ENCODE results near the gene FBXW9. TPM values are rescaled to one million over a fixed set of nuclear protein-coding genes. Genes with fewer than 3 reads are reported as not detected.

The FBXW9 gene
- total and polyA plus RNA-seq, 2 experiments from 2014 or later = 6.6 to 19.4 TPM

GRCh38 chr19:12689581-12690216, 6.7 kb downstream of the FBXW9 start:
- Histone ChIP-seq H3K4me1 (ENCODE audit: insufficient read depth) (no peaks in the 10 kb centered on the region), H4K20me1 (replicated peaks; ENCODE audit: insufficient read depth) (no peaks in the 10 kb centered on the region), H3K79me2 (replicated peaks; ENCODE audit: insufficient read depth) (no peaks in the 10 kb centered on the region), H3K9me2 (ENCODE audit: insufficient read depth) (no peaks in the 10 kb centered on the region), H2AFZ (no peak overlapping the region), H3K36me3 (ENCODE audit: insufficient read depth) (no peaks in the 10 kb centered on the region), H3K4me2 (no peak overlapping the region), H3F3A (replicated peaks; ENCODE audit: low read depth) (no peaks in the 10 kb centered on the region), H3K27ac (ENCODE audit: low read depth) (no peak overlapping the region), H3K4me3 (no peak overlapping the region), H3K27me3 (ENCODE audit: insufficient read depth) (no peaks in the 10 kb centered on the region)
- Mint-ChIP-seq H3K36me3 (ENCODE audit: low read depth) (no peaks in the 10 kb centered on the region; the same call in 2 of the 3 replicates), H3K9me3 (no peaks in the 10 kb centered on the region), H3K27ac (no peak overlapping the region), H3K27me3 (ENCODE audit: insufficient read depth, low read depth, poor library complexity) (peaks cover 16% of the 10 kb centered on the region), H3K4me3 (no peak overlapping the region), H3K4me1 (no peaks in the 10 kb centered on the region)
- TF ChIP-seq POLR2AphosphoS5 (IDR thresholded peaks at IDR 0.05; ENCODE audit: low read depth) (no peak), CREB1 (CRISPR knock-in tag; IDR thresholded peaks at IDR 0.05; ENCODE audit: low read depth) (no peak), JUNB (IDR thresholded peaks at IDR 0.05; ENCODE audit: unreplicated experiment) (no peak), NANOG (IDR thresholded peaks at IDR 0.05; ENCODE audit: borderline replicate concordance) (no peak), EZH2phosphoT487 (IDR thresholded peaks at IDR 0.05; ENCODE audit: unreplicated experiment) (no peak), ZNF114 (CRISPR knock-in tag; IDR thresholded peaks at IDR 0.05) (no peak), STAT1 (IDR thresholded peaks at IDR 0.05; ENCODE audit: unreplicated experiment) (no peak), EZH2 (IDR thresholded peaks at IDR 0.05; ENCODE audit: low read depth, unreplicated experiment) (no peak), ZNF331 (CRISPR knock-in tag; IDR thresholded peaks at IDR 0.05; ENCODE audit: low read depth) (no peak), REST (IDR thresholded peaks at IDR 0.05; ENCODE audit: unreplicated experiment) (no peak)
- TF ChIP-seq, protein P1, sequence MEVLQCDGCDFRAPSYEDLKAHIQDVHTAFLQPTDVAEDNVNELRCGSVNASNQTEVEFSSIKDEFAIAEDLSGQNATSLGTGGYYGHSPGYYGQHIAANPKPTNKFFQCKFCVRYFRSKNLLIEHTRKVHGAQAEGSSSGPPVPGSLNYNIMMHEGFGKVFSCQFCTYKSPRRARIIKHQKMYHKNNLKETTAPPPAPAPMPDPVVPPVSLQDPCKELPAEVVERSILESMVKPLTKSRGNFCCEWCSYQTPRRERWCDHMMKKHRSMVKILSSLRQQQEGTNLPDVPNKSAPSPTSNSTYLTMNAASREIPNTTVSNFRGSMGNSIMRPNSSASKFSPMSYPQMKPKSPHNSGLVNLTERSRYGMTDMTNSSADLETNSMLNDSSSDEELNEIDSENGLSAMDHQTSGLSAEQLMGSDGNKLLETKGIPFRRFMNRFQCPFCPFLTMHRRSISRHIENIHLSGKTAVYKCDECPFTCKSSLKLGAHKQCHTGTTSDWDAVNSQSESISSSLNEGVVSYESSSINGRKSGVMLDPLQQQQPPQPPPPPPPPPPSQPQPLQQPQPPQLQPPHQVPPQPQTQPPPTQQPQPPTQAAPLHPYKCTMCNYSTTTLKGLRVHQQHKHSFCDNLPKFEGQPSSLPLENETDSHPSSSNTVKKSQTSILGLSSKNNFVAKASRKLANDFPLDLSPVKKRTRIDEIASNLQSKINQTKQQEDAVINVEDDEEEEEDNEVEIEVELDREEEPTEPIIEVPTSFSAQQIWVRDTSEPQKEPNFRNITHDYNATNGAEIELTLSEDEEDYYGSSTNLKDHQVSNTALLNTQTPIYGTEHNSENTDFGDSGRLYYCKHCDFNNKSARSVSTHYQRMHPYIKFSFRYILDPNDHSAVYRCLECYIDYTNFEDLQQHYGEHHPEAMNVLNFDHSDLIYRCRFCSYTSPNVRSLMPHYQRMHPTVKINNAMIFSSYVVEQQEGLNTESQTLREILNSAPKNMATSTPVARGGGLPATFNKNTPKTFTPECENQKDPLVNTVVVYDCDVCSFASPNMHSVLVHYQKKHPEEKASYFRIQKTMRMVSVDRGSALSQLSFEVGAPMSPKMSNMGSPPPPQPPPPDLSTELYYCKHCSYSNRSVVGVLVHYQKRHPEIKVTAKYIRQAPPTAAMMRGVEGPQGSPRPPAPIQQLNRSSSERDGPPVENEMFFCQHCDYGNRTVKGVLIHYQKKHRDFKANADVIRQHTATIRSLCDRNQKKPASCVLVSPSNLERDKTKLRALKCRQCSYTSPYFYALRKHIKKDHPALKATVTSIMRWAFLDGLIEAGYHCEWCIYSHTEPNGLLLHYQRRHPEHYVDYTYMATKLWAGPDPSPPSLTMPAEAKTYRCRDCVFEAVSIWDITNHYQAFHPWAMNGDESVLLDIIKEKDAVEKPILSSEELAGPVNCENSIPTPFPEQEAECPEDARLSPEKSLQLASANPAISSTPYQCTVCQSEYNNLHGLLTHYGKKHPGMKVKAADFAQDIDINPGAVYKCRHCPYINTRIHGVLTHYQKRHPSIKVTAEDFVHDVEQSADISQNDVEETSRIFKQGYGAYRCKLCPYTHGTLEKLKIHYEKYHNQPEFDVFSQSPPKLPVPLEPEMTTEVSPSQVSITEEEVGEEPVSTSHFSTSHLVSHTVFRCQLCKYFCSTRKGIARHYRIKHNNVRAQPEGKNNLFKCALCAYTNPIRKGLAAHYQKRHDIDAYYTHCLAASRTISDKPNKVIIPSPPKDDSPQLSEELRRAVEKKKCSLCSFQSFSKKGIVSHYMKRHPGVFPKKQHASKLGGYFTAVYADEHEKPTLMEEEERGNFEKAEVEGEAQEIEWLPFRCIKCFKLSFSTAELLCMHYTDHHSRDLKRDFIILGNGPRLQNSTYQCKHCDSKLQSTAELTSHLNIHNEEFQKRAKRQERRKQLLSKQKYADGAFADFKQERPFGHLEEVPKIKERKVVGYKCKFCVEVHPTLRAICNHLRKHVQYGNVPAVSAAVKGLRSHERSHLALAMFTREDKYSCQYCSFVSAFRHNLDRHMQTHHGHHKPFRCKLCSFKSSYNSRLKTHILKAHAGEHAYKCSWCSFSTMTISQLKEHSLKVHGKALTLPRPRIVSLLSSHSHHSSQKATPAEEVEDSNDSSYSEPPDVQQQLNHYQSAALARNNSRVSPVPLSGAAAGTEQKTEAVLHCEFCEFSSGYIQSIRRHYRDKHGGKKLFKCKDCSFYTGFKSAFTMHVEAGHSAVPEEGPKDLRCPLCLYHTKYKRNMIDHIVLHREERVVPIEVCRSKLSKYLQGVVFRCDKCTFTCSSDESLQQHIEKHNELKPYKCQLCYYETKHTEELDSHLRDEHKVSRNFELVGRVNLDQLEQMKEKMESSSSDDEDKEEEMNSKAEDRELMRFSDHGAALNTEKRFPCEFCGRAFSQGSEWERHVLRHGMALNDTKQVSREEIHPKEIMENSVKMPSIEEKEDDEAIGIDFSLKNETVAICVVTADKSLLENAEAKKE (CRISPR knock-in tag; IDR thresholded peaks at IDR 0.05) = no peak
- TF ChIP-seq, protein P2, sequence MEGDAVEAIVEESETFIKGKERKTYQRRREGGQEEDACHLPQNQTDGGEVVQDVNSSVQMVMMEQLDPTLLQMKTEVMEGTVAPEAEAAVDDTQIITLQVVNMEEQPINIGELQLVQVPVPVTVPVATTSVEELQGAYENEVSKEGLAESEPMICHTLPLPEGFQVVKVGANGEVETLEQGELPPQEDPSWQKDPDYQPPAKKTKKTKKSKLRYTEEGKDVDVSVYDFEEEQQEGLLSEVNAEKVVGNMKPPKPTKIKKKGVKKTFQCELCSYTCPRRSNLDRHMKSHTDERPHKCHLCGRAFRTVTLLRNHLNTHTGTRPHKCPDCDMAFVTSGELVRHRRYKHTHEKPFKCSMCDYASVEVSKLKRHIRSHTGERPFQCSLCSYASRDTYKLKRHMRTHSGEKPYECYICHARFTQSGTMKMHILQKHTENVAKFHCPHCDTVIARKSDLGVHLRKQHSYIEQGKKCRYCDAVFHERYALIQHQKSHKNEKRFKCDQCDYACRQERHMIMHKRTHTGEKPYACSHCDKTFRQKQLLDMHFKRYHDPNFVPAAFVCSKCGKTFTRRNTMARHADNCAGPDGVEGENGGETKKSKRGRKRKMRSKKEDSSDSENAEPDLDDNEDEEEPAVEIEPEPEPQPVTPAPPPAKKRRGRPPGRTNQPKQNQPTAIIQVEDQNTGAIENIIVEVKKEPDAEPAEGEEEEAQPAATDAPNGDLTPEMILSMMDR (conservative IDR thresholded peaks at IDR 0.05; ENCODE audit: low read depth in 2 of 2) = no peak
- ATAC-seq = no peak
- no peak for DNase-seq (ENCODE audit: low spot score)
